GM18951 (cell line): Measurements from ENCODE around the gene DENND4B.
A peak's percentile ranks its signal among the peaks of the same experiment; 100 is the strongest.

Experiments
- POLR2A ChIP-seq: IDR thresholded peaks from 4 replicates; pipeline ENCODE4 v1.6.1; 2011; ENCODE audit warnings: mild to moderate bottlenecking; ENCODE audit not compliant: insufficient read length, insufficient read depth; ENCODE audit errors: extremely low read depth
- in situ Hi-C: fragments of 300-500 bp; cut with MboI; formaldehyde crosslinking; loops from one replicate; pipeline ENCODE4 v1.12.0; 2022; ENCODE audit warnings: low sequenced_read_pairs, mixed read lengths, inconsistent platforms; ENCODE audit not compliant: unreplicated experiment

The DENND4B gene

GRCh38 chr1:153951183-153951582, 4.7 kb upstream of the DENND4B start:
- in situ Hi-C loops: no loop called here
- TF ChIP-seq POLR2A: no peak

- in situ Hi-C loops: no loop called here
- TF ChIP-seq POLR2A: peak; percentile 69
These were observed 510 bp downstream of the DENND4B start for GRCh38 chr1:153945795-153946621.

- in situ Hi-C loops: no loop called here
- TF ChIP-seq POLR2A: peak; percentile 63
These were observed 1.3 kb downstream of the DENND4B start for GRCh38 chr1:153945131-153945794.

GRCh38 chr1:153944827-153945117, 1.7 kb downstream of the DENND4B start:
- no peak for TF ChIP-seq POLR2A
- in situ Hi-C loops: no loop called here

- no peak for TF ChIP-seq POLR2A
- in situ Hi-C loops: no loop called here
These were observed 2.3 kb downstream of the DENND4B start for GRCh38 chr1:153944005-153944826.

- TF ChIP-seq POLR2A: no peak
- in situ Hi-C loops: no loop called here
These were observed 3.6 kb downstream of the DENND4B start for GRCh38 chr1:153942766-153943549.

- in situ Hi-C loops: no loop called here
- no peak for TF ChIP-seq POLR2A
These were observed 4.4 kb downstream of the DENND4B start for GRCh38 chr1:153941826-153942725.

- in situ Hi-C loops: no loop called here
- no peak for TF ChIP-seq POLR2A
These were observed 5.8 kb downstream of the DENND4B start for GRCh38 chr1:153940756-153941155.

GRCh38 chr1:153939476-153939875, 7.0 kb downstream of the DENND4B start:
- no peak for TF ChIP-seq POLR2A
- in situ Hi-C loops: no loop called here

- in situ Hi-C loops: no loop called here
- TF ChIP-seq POLR2A: no peak
These were observed 7.5 kb downstream of the DENND4B start for GRCh38 chr1:153938996-153939395.

- TF ChIP-seq POLR2A: no peak
These were observed 9.2 kb downstream of the DENND4B start for GRCh38 chr1:153937331-153937730.

More at GRCh38 chr1:153937331-153937730, 9.2 kb downstream of the DENND4B start:
- in situ Hi-C loops: no loop called here
